Muscle layer of colon (tissue), 2 donors: ENCODE results near the gene ME3.

Source experiments
- H3K27ac ChIP-seq: one replicate; pipeline ENCODE4 v1.7.0; 2013; ENCODE audit warnings: low read depth, mild to moderate bottlenecking, low read length, moderate library complexity
- H3K27me3 ChIP-seq, 2 donors: one replicate each; pipeline ENCODE4 v1.7.0; 2013; ENCODE audit warnings: low read length in 2 of 2, mild to moderate bottlenecking in 2 of 2; ENCODE audit not compliant: insufficient read depth in 2 of 2, control insufficient read depth in 1 of 2
- H3K36me3 ChIP-seq: one replicate; pipeline ENCODE4 v1.7.0; 2013; ENCODE audit warnings: mild to moderate bottlenecking, low read length; ENCODE audit not compliant: insufficient read depth
- H3K4me1 ChIP-seq: one replicate; pipeline ENCODE4 v1.7.0; 2013; ENCODE audit warnings: mild to moderate bottlenecking, low read length; ENCODE audit not compliant: insufficient read depth
- H3K4me3 ChIP-seq, 2 donors: one replicate each; pipeline ENCODE4 v1.7.0; 2013; ENCODE audit warnings: low read length in 2 of 2, low read depth in 1 of 2, mild to moderate bottlenecking in 1 of 2, moderate library complexity in 1 of 2
- H3K9ac ChIP-seq: one replicate; pipeline ENCODE4 v1.7.0; 2013; ENCODE audit warnings: low read length
- H3K9me3 ChIP-seq: one replicate; pipeline ENCODE4 v1.7.0; 2013; ENCODE audit warnings: mild to moderate bottlenecking, low read length
- donor health status: abdominal sarcoma.
- donor health status: Adenocarcinoma of cecum.

The ME3 gene

DNA sequence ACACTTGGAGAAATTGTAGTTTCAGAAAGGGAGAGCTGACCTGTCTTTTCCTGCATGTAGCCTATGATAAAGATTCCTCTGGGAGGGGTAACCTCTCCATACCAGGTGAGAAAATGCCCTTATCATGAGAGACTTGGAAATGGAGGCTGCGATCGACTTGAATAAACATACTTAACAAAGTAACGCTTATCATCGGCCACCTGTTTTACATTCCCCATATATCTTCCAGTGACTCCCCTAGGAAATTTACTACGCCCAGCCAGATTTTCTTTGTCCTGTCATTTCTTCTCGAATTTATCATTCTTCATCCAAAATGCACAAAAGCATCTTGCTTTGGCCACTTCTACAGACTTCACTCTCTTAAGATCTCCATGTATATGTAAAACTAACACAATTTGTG is 154.2 kb downstream of the ME3 start:
- no peaks in the 10 kb centered on the region for H3K36me3 ChIP-seq
- H3K27ac ChIP-seq: no peak overlapping the region
- peaks cover 16% of the 10 kb centered on the region for H3K4me1 ChIP-seq
- no peaks in the 10 kb centered on the region for H3K9me3 ChIP-seq
- no peaks in the 10 kb centered on the region for H3K27me3 ChIP-seq
- no peak overlapping the region for H3K4me3 ChIP-seq
- H3K9ac ChIP-seq: no peak overlapping the region

DNA sequence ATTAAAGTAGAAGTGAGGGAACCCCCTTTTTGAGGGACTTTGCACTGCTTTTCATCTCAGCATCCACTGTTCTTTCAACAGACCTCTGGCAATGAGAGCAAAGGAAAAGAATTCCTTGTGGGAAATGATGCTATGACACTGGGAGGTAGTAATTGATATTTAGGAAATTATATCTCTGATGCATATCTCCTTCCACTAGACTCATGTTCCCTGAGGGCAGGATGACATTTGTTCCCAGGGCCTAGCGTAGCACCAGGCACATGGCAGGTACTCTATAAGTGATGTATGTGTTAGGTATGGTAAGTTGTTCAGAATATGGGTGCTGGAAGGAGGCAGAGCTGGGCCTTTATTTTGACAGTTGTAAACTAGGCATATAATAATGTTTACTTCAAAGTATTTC is 154.9 kb downstream of the ME3 start:
- Histone ChIP-seq H3K27ac (no peak overlapping the region), H3K9me3 (no peaks in the 10 kb centered on the region), H3K4me3 (no peak overlapping the region), H3K4me1 (peaks cover 16% of the 10 kb centered on the region), H3K9ac (no peak overlapping the region), H3K27me3 (no peaks in the 10 kb centered on the region), H3K36me3 (no peaks in the 10 kb centered on the region)

DNA sequence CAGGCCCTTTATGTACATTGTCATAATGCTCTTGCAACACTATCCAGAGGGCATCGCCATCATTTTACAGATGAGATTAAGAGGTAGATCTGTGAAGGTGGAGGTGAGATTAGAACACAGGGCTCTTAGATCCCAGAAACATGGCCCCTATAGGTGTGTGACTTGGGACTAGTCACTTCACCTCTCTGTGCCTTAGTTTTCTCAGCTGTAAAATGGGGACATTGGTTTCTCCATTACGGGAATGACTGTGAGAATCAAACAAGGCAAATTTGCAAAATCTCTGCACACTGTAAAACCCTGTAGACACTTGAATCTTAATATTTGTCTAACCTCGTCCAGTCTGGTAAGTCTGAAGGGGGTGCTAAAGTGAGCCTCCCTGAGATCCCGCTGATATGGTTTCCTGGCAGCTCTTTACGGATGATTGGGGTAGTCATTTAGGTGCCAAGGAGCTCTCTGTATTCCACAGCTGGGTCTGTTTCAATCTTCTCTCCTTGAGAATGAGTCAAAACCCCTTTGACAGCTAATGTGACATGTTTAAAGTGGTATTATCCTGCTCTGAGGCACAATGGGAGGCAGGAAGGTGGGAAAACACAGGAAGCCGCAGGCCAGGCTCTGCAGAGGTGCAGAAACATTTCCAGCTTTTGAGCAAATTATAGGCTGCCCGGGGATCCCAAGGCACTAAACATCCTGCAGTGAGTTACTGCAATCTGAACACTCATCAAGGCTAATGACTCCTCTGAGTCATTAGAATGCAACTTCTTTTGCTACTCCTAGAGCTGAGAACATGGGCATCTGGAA is 156.9 kb downstream of the ME3 start:
- Histone ChIP-seq H3K36me3 (no peaks in the 10 kb centered on the region), H3K4me1 (peaks cover 27% of the 10 kb centered on the region), H3K27ac (no peak overlapping the region), H3K27me3 (no peaks in the 10 kb centered on the region), H3K9me3 (no peaks in the 10 kb centered on the region), H3K4me3 (no peak overlapping the region), H3K9ac (no peak overlapping the region)

DNA sequence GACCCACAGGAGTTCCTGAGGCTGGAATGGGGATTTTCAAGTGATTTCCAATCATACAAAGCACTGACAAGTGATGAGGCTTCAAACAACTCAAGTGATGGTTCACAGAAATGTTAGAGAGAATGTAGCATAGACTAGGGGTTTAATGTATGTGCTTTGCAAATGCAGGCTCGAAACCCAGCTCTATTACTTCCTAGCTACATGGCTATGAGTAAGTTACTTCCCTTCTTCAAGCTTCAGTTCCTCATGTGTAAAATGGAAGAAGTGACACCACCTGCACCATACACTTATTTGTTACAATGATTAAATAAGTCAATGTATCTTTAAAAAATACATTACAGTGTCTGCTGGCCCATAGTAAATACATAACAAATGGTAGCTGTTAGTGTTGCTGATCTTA is 158.0 kb downstream of the ME3 start:
- Histone ChIP-seq H3K9me3 (no peaks in the 10 kb centered on the region), H3K36me3 (no peaks in the 10 kb centered on the region), H3K4me1 (peaks cover 19% of the 10 kb centered on the region), H3K9ac (no peak overlapping the region), H3K27ac (no peak overlapping the region), H3K27me3 (no peaks in the 10 kb centered on the region), H3K4me3 (no peak overlapping the region)

DNA sequence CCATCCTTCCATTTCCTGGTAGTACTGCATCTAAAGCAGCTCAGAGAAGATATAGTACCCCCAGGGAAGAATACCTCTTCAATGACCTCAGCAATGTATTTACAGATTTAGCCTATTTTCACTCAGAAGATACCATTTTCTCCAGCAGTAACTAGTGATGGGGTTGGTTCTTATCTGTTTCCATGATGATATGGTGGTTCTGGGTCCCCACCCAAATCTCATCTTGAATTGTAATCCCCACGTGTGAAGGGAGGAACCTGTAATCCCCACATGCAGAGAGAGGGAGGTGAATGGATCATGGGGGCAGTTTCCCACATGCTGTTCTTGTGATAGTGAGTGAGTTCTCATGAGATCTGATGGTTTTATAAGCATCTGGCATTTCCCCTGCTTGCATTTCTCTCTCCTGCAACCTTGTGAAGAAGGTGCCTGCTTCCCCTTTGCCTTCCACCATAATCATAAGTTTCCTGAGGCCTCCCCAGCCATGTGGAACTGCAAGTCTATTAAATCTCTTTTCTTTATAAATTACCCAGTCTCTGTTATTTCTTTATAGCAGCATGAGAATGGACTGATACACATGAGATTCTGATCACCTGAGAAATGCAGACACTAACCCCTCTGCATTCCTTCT is 158.6 kb downstream of the ME3 start:
- Histone ChIP-seq H3K4me3 (no peak overlapping the region), H3K9ac (no peak overlapping the region), H3K27ac (no peak overlapping the region), H3K27me3 (no peaks in the 10 kb centered on the region), H3K36me3 (no peaks in the 10 kb centered on the region), H3K4me1 (peaks cover 13% of the 10 kb centered on the region), H3K9me3 (no peaks in the 10 kb centered on the region)

DNA sequence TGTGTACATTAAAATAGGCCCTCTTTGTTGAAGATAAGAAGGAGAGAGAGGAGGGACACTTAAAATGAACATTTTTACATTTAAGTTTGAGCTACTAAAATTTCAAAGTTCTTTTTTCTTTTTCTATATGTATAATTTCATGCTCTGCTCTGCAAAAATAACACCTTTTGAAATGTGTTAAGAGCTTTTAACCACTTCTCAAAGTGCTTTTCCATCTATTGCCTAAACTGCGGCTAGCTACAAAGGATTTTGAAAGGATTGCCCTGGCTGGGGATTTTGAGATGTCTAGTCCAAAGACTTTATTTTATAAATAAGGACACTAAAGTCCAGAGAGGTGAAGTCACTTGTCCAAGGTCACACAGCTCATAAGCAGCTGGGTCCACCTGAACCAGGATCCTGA is 159.3 kb downstream of the ME3 start:
- Histone ChIP-seq H3K4me1 (peaks cover 11% of the 10 kb centered on the region), H3K9me3 (no peaks in the 10 kb centered on the region), H3K9ac (no peak overlapping the region), H3K36me3 (no peaks in the 10 kb centered on the region), H3K27me3 (no peaks in the 10 kb centered on the region), H3K27ac (no peak overlapping the region), H3K4me3 (no peak overlapping the region)

DNA sequence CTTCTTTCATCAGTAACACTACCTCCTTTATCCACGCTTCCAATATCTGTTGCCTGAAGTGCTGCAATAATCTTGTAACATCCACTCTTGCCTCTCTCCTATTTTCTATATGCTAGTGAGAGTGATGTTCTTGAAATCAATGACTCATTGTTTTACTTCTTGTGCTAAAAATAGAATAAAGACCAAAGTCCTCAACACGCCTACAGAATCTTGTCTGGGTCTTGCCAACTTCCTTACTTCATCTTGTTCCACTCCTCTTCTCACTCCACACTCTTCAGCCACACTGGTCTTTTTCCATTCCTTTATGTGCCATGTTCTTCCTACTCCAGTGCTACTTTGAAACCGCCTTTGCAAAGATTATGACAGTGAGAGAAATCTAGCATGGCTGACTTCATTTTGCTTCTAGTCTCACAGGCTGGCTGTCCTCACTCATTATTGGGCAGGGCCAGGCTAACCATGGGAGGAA is 161.3 kb downstream of the ME3 start:
- no peak overlapping the region for H3K4me3 ChIP-seq
- H3K27ac ChIP-seq: no peak overlapping the region
- no peak overlapping the region for H3K9ac ChIP-seq
- no peaks in the 10 kb centered on the region for H3K27me3 ChIP-seq
- peaks cover 11% of the 10 kb centered on the region for H3K4me1 ChIP-seq
- peaks cover 2% of the 10 kb centered on the region for H3K36me3 ChIP-seq
- H3K9me3 ChIP-seq: no peaks in the 10 kb centered on the region

DNA sequence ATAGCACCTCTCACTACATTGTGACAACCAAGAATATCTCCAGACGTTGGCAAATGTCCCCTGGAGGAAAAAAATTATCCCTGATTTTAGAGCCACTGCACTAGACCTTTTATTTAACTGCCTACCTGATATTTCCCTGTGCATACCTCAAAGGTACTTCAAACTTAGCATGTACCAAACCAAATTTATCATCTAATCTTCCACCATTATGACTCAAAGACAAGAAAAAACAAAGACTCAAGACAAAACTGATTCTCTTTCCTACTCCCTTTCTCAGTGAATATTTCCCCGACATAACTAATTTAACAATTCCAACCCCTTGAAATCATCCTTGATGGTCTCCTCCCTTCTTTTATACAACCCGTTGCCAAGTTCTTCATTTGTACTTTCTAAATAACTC is 161.7 kb downstream of the ME3 start:
- peaks cover 6% of the 10 kb centered on the region for H3K36me3 ChIP-seq
- peaks cover 11% of the 10 kb centered on the region for H3K4me1 ChIP-seq
- H3K9ac ChIP-seq: no peak overlapping the region
- H3K9me3 ChIP-seq: no peaks in the 10 kb centered on the region
- H3K4me3 ChIP-seq: no peak overlapping the region
- H3K27me3 ChIP-seq: no peaks in the 10 kb centered on the region
- no peak overlapping the region for H3K27ac ChIP-seq

DNA sequence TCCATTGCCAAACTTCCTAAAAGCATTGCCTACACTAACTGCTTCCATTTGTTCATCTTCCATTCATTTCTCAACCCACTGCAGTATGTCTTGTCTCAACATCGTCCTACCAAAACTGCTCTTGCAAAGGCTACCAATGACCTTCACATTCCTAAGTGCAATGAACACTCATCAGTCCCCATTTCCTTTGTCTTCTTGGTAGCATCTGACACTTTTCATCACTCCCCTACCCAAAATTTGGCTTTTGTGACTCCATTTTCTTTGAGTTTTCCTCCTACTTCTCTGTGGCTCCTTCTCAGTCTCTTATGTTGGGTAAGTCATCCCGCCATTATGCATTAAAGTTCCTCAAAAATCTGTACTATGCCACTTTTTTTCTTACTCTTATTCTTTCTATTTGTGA is 162.3 kb downstream of the ME3 start:
- peaks cover 11% of the 10 kb centered on the region for H3K4me1 ChIP-seq
- no peaks in the 10 kb centered on the region for H3K27me3 ChIP-seq
- H3K36me3 ChIP-seq: peaks cover 6% of the 10 kb centered on the region
- H3K27ac ChIP-seq: no peak overlapping the region
- no peaks in the 10 kb centered on the region for H3K9me3 ChIP-seq
- no peak overlapping the region for H3K9ac ChIP-seq
- H3K4me3 ChIP-seq: no peak overlapping the region

DNA sequence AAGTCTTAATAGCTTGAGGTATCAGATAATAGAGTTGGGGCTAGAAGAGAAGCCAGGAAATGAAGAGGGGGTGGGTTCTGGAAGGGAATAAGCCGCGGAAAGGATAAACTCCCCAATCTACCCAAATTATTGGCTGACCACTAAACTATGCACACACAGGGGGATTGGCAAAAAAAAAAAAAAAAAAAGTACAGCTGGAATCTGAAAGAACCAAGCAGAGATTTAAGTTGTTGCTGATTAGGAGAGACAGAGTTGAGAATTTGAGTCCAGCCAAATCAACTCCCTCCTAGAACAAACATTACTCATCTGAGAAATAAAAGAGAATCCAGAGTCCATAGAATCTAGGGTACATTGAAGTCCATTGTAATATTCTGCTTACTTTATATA is 162.8 kb downstream of the ME3 start:
- no peaks in the 10 kb centered on the region for H3K27me3 ChIP-seq
- H3K9ac ChIP-seq: no peak overlapping the region
- H3K27ac ChIP-seq: no peak overlapping the region
- peaks cover 11% of the 10 kb centered on the region for H3K4me1 ChIP-seq
- no peaks in the 10 kb centered on the region for H3K9me3 ChIP-seq
- no peak overlapping the region for H3K4me3 ChIP-seq
- peaks cover 6% of the 10 kb centered on the region for H3K36me3 ChIP-seq

DNA sequence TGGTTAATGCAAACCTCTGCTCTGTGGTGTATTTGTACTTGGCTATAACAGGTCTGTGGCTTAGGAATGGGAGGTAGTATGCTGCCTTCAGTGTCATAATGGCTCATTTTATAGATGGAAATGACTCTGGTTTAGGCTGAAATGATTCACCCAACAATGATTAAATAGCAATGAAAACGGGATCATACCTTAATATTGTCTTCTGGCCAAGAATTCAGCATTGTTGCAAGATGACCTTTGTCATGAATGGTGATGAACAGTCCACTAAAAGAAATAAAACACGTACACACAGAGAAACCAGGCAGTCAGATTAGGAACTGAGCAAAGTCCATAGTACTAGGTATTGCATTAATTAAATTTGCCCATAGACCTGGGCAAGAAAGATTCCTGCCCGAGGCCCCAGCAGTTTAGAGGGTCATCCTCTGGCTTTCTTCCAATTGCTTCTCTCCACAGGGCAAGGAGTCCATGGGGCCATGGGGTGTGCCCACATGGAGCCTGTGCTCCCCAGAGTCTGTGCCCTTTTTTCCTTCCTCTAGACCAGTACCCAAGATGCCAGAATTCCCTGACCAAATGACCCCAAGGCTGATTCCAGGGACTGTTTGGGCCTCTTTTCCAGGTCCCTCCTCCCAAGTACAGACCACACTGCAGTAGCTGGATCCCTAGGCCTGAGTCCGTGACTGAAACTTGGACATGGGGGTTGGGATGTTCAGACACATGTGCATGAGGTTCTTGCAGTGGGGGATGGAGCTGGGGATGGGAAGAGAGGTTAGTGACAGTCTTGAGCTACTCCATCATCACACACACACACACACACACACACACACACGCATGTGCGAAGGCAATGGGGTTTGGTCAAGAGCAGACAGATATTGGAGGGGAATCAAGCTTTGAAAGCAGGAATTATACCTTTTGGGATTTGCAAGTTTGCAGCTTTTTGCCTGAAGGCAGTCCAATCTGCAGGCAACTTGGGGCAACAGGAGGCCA is 163.5 kb downstream of the ME3 start:
- Histone ChIP-seq H3K9ac (no peak overlapping the region), H3K9me3 (no peaks in the 10 kb centered on the region), H3K27me3 (no peaks in the 10 kb centered on the region), H3K4me3 (no peak overlapping the region), H3K36me3 (peaks cover 6% of the 10 kb centered on the region), H3K4me1 (peaks cover 11% of the 10 kb centered on the region), H3K27ac (no peak overlapping the region)
